ENCODE measurements around the gene PLA2G4C.

- TF ChIP-seq POLR2A (IDR thresholded peaks at IDR 0.05; ENCODE audit: low read length) (no peak), HOXB5 (CRISPR knock-in tag; IDR thresholded peaks at IDR 0.05) (no peak), MAX (IDR thresholded peaks at IDR 0.05) (no peak), CHD4 (IDR thresholded peaks at IDR 0.05; ENCODE audit: borderline replicate concordance) (no peak), CBX2 (IDR thresholded peaks at IDR 0.05; ENCODE audit: borderline replicate concordance, low read depth) (no peak)
- TF ChIP-seq, protein P1, sequence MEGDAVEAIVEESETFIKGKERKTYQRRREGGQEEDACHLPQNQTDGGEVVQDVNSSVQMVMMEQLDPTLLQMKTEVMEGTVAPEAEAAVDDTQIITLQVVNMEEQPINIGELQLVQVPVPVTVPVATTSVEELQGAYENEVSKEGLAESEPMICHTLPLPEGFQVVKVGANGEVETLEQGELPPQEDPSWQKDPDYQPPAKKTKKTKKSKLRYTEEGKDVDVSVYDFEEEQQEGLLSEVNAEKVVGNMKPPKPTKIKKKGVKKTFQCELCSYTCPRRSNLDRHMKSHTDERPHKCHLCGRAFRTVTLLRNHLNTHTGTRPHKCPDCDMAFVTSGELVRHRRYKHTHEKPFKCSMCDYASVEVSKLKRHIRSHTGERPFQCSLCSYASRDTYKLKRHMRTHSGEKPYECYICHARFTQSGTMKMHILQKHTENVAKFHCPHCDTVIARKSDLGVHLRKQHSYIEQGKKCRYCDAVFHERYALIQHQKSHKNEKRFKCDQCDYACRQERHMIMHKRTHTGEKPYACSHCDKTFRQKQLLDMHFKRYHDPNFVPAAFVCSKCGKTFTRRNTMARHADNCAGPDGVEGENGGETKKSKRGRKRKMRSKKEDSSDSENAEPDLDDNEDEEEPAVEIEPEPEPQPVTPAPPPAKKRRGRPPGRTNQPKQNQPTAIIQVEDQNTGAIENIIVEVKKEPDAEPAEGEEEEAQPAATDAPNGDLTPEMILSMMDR (IDR thresholded peaks at IDR 0.05): peak; percentile 78
- TF ChIP-seq, protein P2, sequence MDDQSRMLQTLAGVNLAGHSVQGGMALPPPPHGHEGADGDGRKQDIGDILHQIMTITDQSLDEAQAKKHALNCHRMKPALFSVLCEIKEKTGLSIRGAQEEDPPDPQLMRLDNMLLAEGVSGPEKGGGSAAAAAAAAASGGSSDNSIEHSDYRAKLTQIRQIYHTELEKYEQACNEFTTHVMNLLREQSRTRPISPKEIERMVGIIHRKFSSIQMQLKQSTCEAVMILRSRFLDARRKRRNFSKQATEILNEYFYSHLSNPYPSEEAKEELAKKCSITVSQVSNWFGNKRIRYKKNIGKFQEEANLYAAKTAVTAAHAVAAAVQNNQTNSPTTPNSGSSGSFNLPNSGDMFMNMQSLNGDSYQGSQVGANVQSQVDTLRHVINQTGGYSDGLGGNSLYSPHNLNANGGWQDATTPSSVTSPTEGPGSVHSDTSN (IDR thresholded peaks at IDR 0.05): no peak
- TF ChIP-seq, protein P3, sequence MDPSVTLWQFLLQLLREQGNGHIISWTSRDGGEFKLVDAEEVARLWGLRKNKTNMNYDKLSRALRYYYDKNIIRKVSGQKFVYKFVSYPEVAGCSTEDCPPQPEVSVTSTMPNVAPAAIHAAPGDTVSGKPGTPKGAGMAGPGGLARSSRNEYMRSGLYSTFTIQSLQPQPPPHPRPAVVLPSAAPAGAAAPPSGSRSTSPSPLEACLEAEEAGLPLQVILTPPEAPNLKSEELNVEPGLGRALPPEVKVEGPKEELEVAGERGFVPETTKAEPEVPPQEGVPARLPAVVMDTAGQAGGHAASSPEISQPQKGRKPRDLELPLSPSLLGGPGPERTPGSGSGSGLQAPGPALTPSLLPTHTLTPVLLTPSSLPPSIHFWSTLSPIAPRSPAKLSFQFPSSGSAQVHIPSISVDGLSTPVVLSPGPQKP (IDR thresholded peaks at IDR 0.05; ENCODE audit: low read depth, low read length): no peak
These were observed 7.5 kb downstream of the PLA2G4C start for GRCh38 chr19:48102870-48103751.

Measured in A549 (cell line).